GM18868 (cell line): ENCODE data around the gene WWTR1.

Source experiments
- ATAC-seq: cut with Tn5 transposase; IDR thresholded peaks from one replicate; pipeline ENCODE4 v1.9.1; 2021; ENCODE audit warnings: mild to moderate bottlenecking, moderate library complexity; ENCODE audit not compliant: unreplicated experiment

The WWTR1 gene

DNA sequence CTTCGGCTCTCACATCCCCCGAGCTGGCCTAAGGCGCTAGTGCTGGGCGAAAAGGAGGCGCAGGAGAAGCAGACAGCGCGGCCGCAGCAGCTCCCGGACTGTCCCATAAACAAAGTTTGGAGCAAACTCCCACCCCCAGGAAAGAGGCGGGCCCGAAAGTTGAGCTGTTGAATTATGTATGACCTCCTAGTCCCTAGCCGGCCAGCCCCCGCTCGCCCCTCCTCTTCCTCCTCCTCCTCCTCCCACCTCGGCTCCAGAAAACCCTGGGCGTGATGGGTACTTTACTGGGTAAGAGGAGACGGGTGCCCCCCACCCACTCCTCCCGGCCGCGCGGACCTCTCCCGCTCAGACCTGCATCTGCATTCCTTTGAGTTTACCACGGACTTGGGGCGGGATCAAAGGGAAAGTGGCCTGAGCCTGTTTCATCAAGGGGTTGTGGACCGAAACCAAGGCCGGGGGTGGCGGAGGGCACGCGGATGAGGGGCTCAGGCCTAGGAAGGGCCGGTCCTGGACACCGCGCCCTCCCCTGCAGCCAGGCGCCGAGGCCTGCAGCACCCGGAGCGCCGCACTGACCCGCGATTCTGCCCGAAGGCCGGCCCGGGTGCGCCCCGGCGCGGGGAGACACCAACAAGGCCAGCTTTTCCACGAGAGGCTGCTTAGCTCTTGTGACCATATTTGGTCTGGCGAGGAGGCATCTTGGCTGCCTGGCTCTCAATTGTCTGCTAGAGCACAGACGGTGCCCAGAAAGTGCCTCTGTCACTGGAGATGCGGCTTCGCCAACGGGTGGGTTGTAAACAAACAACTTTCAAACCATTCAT, at the start of gene WWTR1:
Gene WWTR1, minus strand, starts transcription at position 100 of the 818 bp plus-strand sequence. CDS start 719 bp downstream, outside the sequence.
- peak; percentile 82 for ATAC-seq

DNA sequence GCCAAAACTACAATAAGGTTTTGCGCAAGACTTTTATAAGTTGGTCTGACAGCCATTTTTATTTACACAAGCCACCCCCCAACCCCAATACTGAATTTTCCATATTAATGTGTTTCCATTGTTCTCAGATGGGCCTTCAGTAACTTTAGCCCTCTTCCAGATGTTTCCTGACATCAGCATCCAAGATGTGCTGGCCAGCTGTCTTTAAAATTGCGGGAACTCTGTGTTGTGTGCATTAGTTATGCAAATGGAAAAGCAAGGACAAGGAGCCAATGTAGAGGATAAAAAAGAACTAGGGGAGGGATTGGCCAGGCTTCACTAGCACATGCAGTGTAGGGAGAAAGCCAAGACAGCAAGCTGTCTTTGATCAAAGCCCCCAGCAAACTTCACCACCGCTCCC, 49.1 kb upstream of the WWTR1 start:
- ATAC-seq, result no peak

DNA sequence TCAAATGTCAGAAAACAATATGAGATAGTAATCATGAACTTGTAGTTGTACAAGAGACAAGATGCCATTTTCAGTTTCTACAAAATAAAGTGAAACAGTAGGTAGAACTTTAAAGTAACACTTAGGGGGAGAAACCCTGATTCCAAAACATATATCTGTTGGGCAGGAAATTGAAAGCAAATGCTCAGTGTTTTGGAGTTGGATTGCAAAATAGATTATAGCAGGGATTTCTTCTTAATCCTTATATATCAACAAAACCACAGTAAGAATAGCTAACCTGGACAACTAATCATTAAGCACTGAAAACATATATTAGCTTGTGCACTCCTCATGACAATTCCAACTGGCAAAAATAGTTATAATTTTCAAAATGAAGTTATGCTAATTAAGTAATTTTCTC, 47.6 kb upstream of the WWTR1 start:
- no peak for ATAC-seq

DNA sequence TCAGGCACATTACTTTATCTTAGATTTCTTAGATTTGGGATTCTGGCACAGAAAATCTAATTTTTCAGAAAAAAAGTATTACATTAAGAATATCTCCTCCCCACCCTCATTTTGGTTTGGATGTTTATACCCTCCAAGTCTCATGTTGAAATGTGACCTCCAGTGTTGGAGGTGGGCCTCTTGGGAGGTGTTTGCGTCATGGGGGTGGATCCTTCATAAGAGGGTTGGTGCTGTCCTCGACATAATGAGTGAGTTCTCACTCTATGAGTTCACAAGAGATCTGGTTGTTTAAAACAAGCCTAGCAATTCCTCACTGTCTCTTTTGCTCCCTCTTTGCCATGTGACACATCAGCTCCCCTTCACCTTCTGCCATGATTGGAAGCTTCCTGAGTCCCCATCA, 45.6 kb upstream of the WWTR1 start:
- no peak for ATAC-seq

DNA sequence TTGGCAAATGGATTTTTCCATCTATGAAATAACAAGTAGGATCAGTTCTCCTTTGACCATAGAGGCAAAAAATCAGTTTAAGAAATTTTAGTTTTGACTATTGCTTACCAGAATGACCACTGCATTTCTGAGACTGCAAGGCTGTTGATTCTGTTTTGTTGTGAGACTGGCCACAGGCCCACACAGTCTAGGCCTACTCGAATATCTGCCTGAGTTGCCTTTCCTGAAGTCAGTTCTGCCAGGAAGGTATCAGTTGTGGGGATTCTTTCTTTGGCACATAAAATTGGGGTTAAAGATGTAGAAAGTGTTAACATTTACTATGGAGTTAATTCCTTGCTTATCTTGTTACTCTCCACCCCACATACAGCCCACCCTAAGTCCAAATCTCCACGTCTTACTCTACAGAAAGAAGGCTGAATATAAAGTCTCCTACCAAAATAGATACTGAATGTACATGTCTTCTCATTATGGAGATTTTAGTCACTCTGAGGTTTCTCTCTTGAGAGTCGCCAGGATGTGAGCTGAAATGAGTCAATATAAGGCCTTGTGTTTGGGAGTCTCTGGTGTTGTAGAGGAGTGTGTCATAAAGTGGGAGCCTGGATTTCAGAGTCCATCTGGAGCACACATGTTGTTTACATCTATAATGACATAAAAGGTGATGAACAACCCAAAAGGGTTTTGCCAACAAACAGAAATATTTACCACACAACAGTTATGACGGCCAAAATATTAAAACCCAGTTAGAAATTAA, 45.0 kb upstream of the WWTR1 start:
- no peak for ATAC-seq

DNA sequence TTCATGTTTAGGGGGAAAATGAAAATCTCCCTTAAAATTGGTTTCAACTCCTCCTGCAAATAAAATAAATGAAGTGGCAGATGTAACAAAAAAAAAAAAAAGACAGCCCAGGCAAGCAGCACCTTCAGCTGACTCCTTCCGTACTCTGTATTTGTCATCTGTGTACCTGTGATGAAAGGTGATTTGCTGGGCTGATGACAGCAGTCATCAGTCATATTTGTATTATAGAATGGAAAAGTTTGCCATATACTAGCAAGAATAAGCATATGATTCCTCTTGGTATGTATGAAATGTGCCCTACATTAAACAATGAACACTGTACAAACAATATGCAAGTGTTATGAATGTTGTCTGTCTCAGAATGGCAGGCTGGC, 44.1 kb upstream of the WWTR1 start:
- no peak for ATAC-seq

DNA sequence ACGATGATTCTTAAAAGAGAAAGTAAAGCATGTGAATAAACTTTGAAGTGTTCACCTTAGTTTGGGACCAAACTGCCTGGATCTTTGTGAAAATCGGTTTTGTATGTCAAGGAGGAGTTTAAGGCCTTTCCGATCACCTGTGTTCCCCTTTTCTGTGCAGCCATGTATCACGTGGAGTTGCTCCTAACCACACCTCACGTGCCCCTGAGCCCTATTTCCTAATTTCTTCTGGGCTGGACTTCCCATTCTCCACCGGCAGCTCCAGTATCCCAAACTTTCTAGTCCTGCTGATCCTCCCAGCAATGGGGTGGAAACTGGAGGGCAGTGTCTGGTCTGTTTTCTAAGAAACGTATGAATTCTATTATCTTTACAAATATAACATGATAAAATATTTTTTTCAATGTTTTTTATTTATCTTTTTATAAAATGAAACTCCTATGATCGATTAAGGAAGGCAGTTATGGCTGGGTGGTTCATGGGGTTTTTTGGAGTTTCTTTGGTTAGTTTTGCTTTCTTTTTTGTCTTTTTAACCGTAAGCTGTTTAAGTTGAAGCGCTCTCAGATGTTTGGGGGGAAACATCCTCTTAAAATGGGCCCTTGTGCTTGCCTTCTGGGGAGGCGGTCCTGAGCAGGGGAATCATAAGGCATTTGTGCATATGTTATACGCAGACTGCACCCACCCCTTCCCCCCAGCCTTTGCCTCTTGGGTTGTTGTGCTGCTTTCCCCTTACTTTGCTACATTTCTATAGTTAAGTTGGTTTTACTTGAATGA, 43.6 kb upstream of the WWTR1 start:
- ATAC-seq, result no peak

DNA sequence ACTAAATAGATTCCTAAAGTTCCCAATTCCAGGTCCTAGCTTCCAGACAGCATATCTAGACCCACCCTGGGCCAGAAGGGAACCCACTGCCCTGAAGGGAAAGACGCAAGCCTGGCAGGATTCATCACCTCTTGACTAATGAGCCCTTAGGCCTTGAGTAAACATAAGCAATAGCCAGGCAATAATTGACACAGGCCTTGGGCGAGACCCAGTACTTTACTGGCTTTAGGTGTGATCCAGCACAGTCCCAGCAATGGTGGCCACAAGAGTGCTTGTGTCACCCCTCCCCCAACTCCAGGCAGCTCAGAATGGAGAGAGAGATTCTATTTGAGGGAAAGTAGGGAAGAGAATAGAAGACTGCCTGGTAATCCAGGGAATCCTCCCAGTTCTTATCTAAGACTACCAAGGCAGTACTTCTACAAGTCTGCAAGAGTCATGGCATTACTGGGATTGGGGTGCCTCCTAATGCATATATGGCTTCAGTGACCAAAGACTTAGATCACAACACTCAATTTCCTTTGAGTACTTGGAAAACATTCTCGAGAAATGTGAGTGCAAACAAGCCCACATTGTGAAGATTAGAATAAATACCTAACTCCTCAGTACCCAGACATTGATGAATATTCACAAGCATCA, 30.4 kb upstream of the WWTR1 start:
- no peak for ATAC-seq

DNA sequence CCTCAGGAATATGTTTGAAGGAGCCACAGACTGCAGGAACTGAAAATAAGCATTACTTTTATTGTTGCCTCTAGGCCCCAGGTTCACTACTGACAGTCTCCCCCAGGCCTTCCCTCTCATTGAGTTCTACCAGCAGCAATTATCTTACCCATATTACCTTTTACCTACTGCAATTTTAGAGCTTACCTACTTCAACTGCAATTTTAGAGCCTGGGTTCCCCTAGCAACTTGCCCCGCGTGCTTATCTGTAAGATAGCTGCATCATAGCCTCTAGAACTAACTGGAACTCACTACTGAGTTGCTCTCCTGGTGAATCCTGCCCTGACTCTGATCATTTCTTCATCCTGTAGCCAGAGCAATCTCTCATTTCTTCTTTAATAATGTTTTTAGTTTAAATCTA, 29.2 kb upstream of the WWTR1 start:
- ATAC-seq, result no peak

DNA sequence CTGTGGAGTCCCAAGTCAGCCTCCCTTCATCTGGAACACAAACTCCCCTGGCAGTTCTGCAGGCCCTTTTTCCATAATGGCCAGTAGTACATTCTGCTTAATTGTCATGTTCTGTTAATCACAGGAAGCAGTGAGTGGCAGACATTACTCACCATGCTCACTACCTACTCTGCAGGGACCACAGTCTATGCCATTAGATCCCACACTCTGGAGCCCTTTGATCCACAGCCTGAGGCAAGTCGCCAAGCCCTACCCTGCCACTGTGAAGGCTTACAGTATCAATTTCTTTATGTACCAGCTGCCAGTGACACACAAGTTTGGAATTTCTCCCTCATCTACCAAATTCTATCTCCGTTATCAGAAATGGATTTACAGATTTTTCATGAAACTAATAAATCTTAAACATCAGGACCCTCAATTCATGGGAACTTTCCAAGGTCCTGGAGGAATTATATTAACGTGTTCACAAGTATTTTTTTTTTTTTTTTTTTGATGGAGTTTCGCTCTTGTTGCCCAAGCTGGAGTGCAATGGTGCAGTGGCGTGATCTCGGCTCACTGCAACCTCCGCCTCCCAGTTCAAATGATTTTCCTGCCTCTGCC, 20.6 kb upstream of the WWTR1 start:
- ATAC-seq, result no peak

DNA sequence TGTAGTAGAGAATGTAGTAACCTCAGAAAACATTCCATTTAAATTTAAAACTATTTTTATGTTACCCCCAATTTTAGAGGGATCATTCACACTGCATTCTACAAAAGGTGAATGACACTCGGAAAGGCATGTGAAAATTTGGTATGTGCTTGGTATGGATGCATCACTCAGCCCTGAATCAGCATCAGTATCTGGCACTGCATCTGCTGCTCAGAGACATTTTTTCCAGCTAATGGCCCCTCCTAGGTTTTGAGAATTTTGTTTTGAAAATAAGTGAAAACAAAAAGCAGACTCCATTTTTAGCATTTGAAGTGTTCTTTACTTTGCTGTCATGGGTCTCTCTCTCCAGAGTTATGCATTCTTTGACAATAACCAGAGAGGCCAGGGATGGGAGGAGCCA, 15.6 kb upstream of the WWTR1 start:
- no peak for ATAC-seq

DNA sequence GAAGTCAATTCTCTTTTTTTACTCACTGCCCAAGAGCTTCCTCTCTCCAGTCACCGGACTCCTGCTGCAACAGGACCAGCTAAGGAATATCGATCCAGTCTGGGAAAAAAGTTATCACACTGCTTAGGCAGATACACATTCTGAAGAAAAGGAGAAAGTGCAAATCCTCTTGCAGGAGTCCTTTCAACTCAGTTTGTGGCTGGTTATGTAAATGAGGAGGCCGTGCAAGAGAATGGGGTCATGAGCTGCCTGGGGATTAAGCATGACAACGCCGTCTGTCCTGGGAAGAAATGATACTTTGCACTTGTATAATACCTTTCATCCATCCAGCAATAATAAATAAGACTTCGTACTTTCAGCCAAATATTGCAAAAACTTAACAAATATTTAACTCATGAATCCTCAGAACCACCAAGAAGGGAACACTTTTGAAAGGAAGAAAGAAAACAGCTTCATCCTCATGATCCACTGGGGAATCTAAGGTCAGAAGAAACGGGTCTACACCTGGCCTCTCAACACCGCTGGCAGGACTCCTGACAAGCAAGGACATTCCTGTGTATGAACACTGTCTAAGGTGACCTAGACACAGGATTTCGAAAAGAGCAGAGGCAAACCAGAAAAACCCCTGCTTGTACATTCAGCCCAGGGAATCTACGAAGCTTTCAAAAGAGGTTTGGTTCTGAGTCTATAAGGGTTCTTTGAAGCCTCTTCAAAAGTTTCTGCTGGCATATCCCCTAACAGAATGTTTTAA, 13.1 kb upstream of the WWTR1 start:
- no peak for ATAC-seq

DNA sequence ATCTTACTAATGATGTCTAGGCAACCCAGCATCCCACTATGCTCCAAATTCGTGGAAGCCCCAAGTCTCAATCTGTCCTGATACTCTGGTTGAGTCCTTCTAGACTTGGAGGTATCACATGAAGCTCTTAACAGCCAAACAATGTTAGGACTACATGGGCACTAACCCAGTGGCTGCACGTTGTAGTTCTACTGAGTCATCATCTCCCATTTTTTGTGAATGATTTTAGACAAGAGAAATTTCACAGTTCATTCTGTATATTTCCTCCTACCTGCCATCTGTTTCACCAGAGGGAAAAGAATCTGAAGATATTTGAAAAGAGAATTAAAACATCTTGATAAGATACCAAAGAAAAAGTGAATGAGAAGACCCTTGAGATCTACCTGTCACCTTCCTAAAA, 9.8 kb upstream of the WWTR1 start:
- no peak for ATAC-seq

DNA sequence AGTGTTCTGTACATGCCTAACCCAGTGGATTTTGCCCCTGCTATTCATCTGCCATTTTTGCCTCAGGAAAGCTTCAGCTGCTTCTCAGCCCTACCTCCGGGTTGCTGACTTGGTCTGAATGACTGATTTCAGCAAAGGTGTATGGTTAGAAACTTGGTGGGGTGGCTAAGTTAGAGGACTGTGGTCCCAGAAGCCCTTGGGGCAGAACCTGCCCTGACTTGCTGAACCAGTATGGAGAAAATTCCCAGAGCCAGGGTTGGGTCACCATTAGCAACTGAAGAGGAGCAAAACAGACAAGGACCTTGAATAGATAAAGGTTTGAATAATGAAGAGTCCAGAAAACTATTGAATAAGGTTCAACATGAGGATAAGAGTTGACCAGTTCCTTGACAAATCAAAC, 6.1 kb upstream of the WWTR1 start:
- ATAC-seq, result no peak

DNA sequence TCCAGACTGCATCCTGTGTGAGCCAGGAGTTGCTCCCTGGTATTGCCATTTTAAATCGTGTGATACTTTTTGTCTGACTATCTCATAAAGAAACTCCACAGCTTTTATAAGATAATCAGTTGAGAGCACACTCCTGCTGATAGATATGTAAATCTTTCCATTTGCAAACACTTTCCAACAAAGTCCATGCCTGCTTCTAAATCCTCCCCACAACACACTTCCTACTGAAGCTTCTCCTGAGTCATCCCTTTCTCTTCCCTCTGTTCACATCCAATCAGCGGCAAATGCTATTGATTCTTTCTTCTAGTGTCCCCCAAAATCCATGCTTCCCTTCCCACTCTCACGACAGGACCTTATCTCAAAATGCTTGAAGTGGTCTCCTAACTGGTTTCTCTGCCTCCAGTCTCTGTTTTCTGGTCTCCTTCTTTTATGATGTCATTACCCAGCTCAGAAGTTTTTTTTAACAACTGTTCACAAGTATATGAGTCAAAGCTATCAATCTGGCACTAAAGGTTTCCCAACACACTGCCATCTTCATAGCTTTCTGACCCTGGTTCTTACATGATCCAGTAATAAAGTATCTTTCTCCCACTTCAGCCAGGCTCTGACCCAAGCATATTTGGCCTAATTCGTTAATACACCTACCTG, 4.5 kb upstream of the WWTR1 start:
- ATAC-seq, result no peak

DNA sequence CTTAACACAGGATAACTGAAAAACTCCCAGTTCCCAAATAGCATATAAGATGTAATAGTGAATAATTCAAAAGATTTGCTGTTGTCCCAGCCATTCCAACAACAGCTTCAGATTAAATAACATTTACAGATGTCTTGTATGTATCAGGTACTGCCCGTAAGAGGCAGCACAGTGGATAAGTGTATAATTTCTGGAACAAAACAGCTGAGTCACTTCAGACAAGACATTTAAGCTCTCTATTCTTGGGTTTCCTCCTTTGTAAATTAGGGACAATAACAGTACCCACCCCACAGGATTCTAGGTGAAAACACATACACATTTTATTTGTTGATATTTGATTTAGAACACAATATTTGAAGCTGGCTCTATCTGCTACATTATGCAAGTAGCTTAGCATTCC, 2.6 kb upstream of the WWTR1 start:
- ATAC-seq, result no peak

DNA sequence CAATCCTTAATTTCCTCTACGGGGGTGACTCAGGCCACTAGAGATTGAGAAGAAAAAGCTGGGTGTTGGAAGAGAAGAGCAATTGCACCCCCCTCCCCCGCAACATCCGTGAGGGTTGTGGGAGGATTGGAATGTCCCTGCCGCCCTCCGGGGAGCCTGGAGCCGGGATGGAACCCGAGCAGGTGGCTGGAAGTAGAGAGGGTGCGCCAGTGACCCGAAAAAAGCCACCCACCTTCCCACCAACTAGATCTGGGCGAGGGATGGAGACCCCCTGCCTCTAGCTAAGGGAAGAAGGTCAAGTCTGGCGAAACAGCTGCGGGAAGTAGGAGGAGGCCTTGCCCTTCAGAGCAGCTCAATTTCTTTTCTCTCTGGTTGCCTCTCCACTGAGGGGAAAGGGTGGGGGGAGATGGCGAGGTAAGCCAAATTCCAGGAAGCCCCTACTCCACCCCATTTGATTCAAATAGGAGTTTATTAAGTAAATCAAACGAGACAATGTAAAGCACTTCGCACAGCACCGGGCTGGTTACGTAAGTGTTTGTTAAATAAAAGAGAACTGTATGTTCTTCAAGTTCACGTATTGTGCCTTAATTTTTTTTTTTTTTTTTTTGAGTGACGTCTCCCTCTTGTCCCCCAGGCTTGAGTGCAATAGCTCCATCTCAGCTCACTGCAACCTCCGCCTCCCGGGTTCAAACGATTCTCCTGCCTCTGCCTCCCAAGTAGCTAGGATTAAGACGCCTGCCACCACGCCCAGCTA, 1.1 kb upstream of the WWTR1 start:
- peak; percentile 2 for ATAC-seq

DNA sequence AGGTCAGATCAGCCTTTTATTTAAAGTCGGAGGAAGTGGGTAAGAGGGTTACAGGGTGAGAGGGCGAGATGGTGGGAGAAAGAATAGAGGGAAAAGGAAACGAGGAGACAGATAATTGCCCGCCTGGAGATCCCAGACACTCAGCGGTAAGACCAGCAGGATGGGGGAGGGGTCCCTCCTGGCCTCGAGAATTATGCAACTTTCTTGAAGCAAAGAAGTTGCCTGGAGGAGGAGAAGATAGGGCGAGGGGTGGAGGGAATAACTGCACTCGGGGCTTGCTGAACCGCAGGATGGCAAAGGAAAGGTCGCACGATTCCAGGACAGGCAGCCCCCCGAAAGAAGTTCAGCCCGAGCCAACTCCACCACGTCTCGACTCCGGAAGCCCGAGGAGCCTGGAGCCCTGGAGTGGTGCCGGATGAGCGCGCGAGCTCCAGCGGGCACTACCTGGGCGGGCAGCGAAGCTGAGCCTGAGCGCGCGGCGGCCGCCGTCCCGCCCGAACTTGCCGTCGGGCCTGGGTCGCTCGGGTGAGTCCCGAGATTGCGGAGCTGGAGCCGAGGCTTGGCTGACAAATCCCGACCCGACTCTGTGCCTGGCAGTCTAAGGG, 402 bp downstream of the WWTR1 start:
- peak; percentile 32 for ATAC-seq
